AG04449 (cell line): ENCODE measurements around the gene GRID1.

Experiments used
- CTCF ChIA-PET: fragments of 350-600 bp; formaldehyde crosslinking; extraction: SDS; loops from one replicate; lab custom pipeline; 2021; ENCODE audit warnings: antibody characterized with exemption; lab: Yijun Ruan, JAX
- POLR2A ChIA-PET: fragments of 400-600, 350-600 bp; formaldehyde crosslinking; extraction: SDS; loops from one replicate; lab custom pipeline; 2020; ENCODE audit warnings: antibody characterized with exemption, inconsistent platforms; lab: Yijun Ruan, JAX
- DNase-seq: peaks from one replicate; pipeline ENCODE4 v3.0.0-alpha.2; 2010; ENCODE audit warnings: low read depth, low spot score
- H3K4me3 ChIP-seq: 2 replicates; pipeline ENCODE4 v1.5.1; 2011; ENCODE audit warnings: low read depth, mild to moderate bottlenecking, control low read depth, low read length
- CTCF ChIP-seq: IDR thresholded peaks from one replicate; pipeline ENCODE4 v1.5.1; 2011; ENCODE audit warnings: mild to moderate bottlenecking, moderate library complexity, low read length, control low read depth, inconsistent platforms; ENCODE audit not compliant: insufficient read depth; ENCODE audit errors: missing control alignments

GRID1 gene

GRCh38 chr10:85614566-85614965 is 752.0 kb downstream of the GRID1 start:
- CTCF ChIA-PET = no interaction called here

GRCh38 chr10:85613391-85613790 is 753.2 kb downstream of the GRID1 start:
- ChIA-PET CTCF (no interaction called here), POLR2A (no interaction called here)
- H3K4me3 ChIP-seq = no peak overlapping the region
- no peak for DNase-seq
- no peak for TF ChIP-seq CTCF

More at GRCh38 chr10:85614566-85614965, 752.0 kb downstream of the GRID1 start:
- H3K4me3 ChIP-seq = no peak overlapping the region
- POLR2A ChIA-PET = no interaction called here
- no peak for TF ChIP-seq CTCF
- no peak for DNase-seq

- no peak for TF ChIP-seq CTCF
- ChIA-PET CTCF (no interaction called here), POLR2A (no interaction called here)
- no peak overlapping the region for H3K4me3 ChIP-seq
- DNase-seq = no peak
These were observed 753.8 kb downstream of the GRID1 start for GRCh38 chr10:85612833-85613232.

GRCh38 chr10:85612378-85612775 is 754.2 kb downstream of the GRID1 start:
- POLR2A ChIA-PET = no interaction called here
- TF ChIP-seq CTCF = no peak
- CTCF ChIA-PET = no interaction called here
- DNase-seq = no peak
- no peak overlapping the region for H3K4me3 ChIP-seq

GRCh38 chr10:85611746-85612377 is 754.7 kb downstream of the GRID1 start:
- TF ChIP-seq CTCF = no peak
- CTCF ChIA-PET = no interaction called here
- POLR2A ChIA-PET = no interaction called here
- H3K4me3 ChIP-seq = no peak overlapping the region
- no peak for DNase-seq

- DNase-seq = no peak
- ChIA-PET CTCF (no interaction called here), POLR2A (no interaction called here)
- no peak overlapping the region for H3K4me3 ChIP-seq
- TF ChIP-seq CTCF = no peak
These were observed 755.4 kb downstream of the GRID1 start for GRCh38 chr10:85611093-85611740.
